Stimulated activated CD8-positive, alpha-beta memory T cell treated with anti-CD3 and anti-CD28 coated beads, Interleukin-4, amount 100 ng/mL, for 24 hours (primary cell): ENCODE data around the gene KIF7.

Source experiments
- DNase-seq: peaks from one replicate; pipeline ENCODE4 v3.0.0-alpha.2; 2020; ENCODE audit warnings: low read depth

Gene KIF7

GRCh38 chr15:89648106-89649012 is 6.9 kb downstream of the KIF7 start:
- no peak for DNase-seq

DNA sequence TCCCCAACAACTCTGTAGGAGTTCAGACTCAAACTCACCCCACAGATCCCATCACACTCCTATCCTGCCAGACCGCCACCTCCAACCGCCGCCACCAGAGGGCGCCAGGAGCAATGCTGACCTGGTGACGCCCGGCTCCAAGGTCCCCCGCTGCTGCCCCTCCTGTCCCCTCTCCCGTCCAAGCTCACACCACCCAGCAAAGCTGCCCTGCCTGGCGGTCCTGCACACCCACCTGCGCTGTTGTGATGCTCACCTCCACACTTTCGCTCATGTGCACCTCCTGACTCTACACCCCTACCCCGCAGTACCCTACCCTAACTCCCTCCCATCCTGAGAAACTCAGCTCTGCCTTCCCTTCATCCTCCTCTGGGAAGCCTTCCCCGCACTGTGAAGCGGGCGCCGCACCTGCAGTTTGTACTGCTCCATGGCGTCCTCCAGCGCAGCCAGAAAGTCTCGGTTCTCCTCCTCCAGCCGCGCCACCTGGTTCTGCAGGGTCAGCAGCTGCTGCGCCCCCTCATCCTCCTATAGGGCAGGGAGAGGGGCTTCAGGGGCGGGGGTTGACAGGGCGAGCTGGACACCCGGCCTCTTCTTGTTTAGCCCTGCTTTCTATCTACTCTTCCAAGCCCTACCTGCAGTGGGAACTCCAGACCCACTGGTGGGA is 7.9 kb downstream of the KIF7 start:
- peak; percentile 58 for DNase-seq

GRCh38 chr15:89646416-89647141 is 8.7 kb downstream of the KIF7 start:
- no peak for DNase-seq

GRCh38 chr15:89645680-89646079 is 9.6 kb downstream of the KIF7 start:
- no peak for DNase-seq

DNA sequence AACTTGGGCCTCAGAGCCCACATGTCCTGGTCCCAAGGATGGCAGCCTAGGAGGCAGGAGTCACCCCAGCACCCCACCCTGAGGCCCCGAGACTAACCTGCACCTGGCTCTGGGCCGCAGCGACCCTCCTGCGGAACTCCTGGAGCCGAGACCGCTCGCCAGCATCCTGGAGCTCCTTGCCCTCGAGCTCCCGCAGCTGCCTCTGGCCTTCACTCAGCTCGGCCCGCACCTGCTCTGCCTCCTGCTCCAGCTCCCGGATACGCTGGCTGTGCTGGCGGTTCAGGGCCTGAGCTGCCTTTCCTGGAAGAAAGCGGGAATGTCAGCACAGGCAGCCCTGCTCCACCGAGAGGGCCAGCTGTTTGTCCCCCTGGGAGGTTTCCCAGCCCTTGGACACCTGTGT is 13.2 kb downstream of the KIF7 start:
- DNase-seq: no peak

- DNase-seq: no peak
Measured at GRCh38 chr15:89641053-89641452, 14.2 kb downstream of the KIF7 start.

GRCh38 chr15:89640245-89640644 is 15.0 kb downstream of the KIF7 start:
- DNase-seq: no peak

GRCh38 chr15:89633585-89633984 is 21.7 kb downstream of the KIF7 start:
- DNase-seq: no peak

GRCh38 chr15:89632563-89633430 is 22.5 kb downstream of the KIF7 start:
- DNase-seq: no peak

DNA sequence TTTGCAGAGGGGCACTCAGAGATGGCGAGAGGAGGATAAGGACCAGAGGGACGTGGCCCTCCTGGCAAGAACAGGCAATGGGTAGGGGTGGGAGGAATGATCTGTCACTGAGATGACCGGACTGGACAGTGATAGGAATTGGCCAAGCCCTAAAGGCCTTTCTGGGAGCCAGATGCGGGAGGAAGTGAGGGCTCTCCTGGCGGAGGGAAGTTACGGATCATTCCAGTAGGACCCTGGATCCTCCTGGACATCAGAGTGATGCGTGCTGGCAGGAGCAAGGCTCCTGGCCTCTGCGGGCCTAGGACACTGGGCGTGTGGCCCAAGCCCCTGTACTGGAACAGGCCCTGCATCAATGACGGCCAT is 23.4 kb downstream of the KIF7 start:
- DNase-seq: no peak

DNA sequence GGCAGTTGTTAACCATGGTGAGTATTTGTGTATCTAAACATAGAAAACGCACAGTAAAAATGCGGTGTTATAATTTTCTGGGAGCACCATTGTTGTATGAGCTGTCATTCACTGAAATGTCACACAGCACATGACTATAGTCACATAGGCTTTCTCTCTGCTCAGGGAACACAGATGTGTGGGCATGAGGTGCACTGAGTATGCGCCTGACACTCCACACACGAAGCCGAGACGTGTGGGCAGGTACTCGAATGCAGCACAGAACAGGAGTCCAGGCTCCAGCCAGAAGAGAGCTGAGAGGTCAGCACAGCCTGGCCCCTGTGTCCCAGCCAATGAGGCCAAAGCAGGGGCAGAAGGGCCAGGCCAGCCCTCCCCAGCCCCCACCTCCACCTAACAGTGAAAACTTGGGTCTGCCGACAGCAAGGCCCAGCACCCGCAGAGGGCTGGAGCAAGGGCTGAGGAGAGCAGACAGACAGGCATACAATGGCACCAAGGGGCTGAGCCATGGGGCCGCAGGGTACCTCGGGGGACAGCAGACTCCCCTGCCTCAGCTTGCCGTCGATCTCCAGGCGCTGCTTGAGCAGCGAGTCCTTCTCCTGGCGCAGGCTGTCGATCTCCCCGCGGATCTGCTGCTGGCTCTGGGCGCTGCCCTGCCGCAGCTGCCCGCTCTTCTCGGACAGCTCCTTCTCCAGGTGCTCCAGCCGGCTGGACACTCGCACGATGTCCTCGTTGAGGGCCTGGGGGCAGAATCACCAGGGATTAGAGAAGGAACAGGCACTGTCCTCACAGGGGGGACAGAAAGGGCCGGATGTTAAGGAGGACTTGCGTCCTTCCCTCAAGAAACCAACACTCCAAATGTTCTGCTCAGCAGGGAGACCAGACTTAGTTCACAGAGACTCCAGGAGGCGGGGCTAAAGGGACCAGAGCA is 24.0 kb downstream of the KIF7 start:
- no peak for DNase-seq

DNA sequence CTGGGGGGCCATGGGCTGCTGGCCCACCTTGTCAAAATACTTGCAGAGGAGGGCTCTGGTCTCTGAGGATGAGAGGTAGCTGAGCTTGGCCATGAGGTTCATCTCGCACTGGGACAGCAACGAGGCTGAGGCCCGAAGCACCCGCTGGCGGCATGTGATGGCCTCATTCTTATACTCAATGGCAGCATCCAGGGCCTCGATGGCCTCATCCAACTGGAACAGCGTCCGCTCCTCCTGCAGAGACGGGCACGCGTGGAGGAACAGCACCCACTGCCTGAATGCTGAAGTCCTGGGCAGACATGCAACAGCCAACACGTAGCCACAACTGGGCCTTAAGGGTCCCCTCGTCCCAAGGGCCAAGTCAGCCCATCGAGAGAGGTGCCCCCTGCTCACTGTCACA is 25.0 kb downstream of the KIF7 start:
- DNase-seq: no peak

DNA sequence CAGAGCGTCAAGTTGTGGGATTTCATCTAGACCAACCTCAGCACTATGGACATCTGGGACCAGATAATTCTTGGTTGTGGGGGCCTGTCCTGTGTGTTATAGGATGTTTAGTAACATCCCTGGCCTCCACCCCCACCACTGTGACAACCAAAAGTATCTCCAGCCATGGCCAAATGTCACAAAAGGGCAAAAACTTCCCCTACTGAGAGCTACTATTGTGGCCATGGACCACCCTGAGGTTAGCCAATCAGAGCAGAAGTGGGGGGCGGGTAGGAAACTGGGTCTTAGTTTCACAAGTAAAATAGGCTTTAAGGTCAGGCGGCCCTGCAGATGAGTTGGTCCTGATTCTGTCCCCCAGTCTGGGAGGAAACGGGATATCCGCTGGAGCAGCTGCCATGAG is 25.4 kb downstream of the KIF7 start:
- DNase-seq: no peak

DNA sequence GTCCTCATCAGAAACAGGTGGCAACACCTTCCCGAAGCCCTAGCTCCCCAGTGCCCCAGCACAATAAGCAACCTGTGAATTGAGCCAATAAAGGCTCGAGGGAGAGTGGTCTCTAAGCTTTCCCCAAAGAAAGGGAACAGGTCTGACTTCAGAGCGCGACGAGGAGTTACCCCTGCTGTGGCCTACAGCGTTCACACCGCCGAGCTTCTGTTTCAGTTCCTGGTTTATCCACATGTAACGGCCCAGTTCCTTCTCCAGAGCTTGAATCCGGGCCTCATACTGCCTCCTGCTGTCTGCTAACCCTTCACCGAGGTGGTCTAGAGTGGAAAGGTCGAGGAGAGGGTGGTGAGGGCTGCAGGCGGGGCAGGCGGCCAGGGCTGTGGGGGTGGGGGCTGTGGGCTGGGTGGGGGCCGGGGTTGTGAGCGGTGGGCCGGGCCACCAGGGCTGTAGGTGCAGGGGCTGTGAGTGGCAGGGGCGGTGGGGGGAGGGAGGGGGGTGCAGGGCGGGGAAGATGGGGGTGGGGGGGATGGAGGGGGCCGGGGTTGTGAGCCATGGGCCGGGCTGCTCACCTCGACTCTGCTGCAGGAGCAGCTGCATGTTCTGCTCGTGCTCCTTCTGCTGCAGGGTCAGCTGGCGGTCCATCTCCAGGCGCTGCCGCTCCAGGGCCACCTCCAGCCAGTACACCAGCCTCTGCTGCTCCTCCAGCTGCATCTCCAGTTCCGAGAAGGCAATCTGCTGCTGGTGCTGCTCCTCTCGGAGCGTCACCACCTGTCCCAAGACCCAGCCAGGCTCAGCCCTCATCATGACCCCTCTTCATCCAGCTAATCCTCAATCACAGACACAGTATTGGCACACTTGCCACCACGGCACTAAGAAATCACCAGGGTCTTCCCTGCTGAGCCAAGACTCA is 26.2 kb downstream of the KIF7 start:
- no peak for DNase-seq

GRCh38 chr15:89628301-89628700 is 27.0 kb downstream of the KIF7 start:
- no peak for DNase-seq

DNA sequence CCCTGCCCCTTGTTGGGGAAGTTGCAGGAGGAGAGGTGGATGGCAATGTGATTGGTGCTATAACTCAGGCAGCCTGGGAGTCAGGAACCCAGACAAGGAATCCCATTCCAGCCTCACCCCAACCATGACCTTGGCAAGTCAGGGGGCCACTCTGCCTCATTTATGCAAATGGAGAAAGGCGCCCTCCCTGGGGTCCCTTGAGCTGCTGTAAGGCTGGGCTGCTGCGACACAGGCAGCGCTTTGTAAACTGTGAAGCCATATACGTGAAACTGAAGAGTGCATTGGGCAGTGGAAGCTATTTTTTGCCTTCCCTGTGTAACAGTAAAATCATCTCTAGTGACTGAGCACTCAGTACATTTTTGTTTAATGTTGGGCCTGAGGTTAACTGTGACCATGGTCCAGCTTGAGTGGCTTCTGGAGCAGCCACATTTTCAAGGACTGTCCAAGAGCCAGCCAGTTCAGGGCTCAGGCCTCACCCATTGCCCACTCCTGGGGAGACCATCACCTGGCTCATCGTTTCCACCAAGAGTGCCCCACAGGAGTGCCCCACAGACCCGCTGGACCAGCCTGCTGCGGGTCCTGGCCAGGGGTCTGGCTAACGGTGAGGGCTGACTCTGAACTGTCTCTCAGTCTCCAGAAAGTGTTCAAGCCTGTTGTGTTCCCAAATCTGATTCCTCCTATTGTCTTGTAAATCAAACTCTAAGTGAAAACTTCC is 27.9 kb downstream of the KIF7 start:
- no peak for DNase-seq

GRCh38 chr15:89625716-89626115 is 29.6 kb downstream of the KIF7 start:
- no peak for DNase-seq

- no peak for DNase-seq
Measured at GRCh38 chr15:89623165-89623564, 32.1 kb downstream of the KIF7 start.

DNA sequence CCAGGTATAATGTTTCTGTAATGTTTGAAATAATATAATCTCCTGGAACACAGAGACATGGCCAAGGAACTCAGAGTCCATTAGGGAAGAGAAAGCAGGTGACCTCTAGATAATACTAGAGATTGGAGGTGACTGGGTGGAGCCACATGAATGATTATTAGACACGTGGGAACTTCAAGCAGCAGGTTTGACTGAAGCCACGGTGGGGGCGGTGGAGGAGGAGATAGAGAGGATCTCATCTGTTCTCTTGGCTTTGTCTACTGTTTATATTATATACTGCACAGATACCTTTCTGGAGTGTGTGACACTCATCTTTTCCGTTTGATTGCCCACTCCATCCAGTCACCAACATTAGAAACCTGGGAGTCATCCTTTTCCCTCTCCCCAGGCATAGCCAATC is 33.7 kb downstream of the KIF7 start:
- no peak for DNase-seq
